Smooth muscle cell of the brain vasculature (primary cell): ENCODE measurements around the gene PLIN5.

Source experiments
- DNase-seq: peaks from one replicate; pipeline ENCODE4 v3.0.0-alpha.2; 2012; ENCODE audit warnings: low read depth, low spot score

PLIN5 gene

GRCh38 chr19:4534836-4535658, at the start of gene PLIN5:
Gene PLIN5, minus strand, starts transcription at chr19:4535224. Its CDS starts 1,150 bp downstream, at chr19:4534074.
- DNase-seq = no peak

DNA sequence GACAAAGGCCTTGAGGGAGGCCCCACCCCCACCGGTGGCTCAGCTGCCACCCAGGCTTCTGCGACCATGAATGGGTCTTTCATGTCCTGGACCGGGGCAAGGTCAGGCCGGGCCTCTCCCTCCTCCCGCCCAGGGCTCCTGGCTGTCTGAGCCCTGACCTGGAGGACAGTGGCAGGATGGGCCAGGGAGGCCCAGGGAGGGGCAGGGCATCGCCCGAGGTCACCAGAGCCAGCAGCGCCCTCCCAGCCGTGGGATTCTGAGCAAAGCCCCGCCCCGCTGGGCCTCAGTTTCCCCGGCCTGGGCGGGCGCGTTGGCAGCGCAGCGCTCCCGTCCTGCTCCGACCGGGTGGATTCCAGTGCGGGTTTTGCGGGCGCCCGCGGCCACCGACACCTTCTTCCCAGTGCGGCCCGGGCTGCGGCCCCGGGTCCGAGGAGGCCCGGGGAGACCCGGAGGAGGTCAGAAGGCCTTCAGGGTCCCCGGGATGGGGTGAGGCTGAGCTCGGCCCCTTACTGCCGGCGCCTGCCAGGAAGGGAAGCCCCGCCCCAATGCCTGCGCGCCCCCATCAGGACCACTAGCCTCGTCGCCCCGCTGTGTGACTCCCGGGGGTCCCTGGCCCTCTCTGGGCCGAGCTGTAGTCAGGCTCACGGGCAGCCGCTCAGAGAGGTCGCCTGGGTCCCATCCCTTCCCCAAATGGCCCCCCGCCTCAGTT, 49.1 kb upstream of the PLIN5 start:
- no peak for DNase-seq

GRCh38 chr19:4582980-4583842, 48.2 kb upstream of the PLIN5 start:
- no peak for DNase-seq

DNA sequence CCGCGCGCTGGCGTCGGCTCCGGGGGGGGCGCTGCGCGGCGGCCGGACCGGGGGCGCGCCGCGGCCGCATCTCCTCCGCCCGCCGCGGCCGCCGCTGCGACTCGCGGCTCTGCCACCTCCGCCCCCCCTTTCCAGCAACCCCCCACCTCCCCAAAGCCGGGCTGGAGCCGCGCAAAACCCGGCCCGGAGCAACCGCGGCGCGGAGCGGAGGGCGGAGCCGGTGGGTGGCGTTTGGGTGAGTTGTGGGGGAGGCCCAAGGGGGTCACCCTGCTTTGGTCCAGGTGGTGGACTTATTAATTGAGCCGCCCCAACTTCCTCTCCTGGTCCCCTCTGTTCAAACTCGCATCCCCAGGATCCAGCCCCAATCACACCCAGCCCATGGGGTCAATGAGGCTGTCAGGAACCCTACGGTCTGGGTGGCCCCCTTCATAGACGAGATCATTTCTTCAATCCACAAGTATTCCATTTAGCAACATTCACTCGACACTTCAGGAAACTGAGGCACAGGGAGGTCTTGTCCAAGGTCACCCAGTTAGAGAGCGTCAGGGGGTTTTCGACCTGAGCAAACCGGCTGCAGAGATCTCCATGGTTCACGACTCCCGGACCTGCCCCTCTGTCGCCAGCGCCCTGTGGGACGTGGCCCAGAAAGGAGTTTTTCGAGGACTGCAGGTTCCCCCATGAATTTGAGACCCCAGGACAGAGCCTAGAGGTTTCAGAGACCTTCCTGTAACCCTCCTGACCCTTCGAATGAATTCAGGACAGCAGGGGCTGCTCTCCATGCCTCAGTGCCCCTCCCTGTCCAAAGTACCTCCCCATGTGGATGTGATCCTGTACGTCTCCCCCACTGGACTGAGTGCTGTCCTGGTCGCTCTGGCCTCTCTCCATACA, 46.9 kb upstream of the PLIN5 start:
- DNase-seq = no peak

GRCh38 chr19:4580961-4581665, 46.1 kb upstream of the PLIN5 start:
- no peak for DNase-seq

DNA sequence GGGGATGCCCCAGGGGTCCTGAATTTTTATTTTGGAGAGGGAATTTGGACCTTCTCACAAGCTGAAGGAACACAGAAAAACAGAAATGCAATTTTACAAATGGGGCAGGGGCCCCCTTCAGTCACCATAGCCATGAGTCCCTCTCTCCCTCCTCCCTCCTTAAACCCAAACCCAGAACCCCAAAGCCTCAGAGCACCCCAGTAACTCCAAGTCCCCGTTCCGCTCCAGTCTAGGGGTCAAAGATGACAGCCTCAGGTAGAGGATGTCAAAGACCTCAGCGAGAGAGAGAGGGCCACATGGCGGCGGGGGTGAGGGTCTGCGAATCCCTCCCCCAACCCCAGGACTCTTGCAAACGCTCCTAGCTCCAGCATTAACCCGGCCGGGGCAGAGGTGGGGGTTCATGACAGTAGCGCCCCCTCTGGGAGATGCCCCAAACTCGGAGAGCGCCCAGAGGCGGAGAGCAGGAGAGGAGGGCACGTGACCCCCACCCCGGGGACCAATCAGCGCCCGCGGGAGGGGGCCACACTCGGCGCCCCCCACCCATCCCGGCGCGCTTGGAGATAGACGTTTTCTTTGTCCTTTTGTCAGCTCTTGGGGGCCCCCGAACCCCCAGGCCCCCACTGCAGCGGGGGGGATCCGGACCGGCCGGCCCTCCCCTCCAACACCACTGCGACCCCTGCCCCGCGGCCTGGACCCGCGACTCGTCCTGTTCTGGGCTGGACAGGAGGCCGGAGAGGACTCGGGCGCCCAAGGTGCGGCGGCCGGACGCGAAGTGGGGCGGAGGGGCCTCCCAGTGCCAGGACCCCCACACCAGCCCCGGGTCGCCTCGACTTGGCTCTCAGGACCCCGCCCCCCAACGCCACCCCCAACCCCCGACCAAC, 45.2 kb upstream of the PLIN5 start:
- no peak for DNase-seq

DNA sequence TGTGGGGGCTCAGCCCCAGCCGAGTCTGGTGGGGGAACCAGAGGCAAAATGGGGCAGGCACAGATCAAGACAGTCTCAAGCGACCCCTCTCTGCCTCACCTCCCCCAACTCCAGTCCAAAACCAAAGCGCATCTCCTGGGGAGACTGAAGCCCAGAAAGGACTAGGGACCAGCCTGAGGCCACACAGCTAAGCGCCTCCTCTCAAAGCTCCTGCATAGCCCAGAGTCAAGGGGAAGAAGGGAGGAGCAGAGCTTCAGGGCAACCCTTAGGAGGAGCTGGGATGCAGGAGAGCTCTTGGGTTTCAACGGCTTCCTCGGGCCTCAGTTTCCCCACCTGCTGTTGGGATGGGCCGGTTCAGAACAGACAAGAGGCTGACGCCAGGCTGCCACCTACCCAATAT, 44.4 kb upstream of the PLIN5 start:
- no peak for DNase-seq

DNA sequence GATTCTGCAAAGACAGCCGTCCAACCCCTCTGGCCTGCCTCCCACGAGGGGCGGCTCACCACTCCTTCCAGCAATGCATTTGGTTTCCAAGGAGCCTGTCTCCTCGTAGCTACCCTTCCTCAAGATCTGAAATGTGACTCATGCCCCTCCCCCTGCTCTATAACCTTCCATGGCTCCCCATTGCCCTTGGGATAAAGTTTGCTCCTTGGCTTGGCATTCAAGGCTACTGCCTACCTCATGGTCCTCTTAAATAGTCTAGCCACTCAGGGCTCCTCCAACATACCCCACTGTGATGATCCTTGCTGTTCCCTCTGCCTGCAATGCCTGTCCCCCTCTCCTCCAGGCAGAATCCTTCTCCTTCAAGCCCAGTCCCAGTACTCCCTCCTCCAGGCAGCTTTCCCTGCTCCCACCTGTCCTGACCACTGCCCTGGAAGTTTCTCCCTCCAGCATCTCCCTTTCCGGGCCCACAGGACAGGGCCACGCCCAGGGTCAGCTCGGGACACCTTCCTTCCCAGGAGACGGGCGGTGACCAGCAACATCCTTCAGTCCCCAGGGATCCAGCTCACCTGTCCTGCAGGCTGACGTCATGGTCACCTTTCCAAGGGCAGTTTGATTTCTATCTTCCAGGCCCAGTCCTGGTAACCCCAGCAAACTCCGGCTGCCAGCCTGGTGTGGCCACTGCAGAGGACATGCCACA, 43.7 kb upstream of the PLIN5 start:
- no peak for DNase-seq

GRCh38 chr19:4577020-4577782, 42.2 kb upstream of the PLIN5 start:
- DNase-seq = no peak

GRCh38 chr19:4576016-4576933, 41.3 kb upstream of the PLIN5 start:
- peak; percentile 32 for DNase-seq

DNA sequence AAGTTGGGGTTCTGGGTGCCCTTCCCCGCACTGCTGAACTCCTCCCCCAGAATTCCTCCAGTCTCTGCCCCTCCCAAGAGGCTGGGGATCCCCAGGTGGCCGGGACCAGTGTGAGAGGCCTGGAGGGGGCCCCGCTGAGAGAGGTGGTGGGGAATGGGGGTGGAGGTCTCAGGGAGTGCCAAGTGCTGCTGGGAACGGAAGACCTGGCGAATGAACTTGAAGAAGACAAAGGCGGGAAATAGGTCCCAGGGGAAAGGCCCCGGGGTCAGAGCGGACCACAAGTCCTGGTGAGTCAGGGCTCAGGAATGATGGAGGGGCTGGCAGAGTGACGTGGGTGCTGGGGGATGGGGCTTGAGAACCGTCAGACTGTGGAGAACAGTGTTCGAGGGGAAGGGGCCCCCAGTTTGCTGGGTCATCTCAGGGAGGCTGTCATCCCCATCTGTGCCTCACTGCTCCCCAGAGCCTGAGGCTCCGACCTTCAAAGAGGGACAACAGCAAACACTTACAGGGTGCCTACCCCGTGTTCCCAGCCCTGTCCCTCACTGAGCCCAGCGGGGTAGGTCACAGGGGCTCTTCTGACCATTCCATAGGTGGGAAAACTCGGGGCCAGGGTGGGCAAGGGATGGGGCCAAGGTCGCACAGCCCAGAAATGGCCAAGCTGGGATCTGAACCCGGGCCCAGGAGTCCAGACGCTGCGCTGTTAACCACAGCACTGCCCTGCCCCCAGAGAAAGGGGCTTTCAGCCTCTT, 40.4 kb upstream of the PLIN5 start:
- DNase-seq = peak; percentile 95

DNA sequence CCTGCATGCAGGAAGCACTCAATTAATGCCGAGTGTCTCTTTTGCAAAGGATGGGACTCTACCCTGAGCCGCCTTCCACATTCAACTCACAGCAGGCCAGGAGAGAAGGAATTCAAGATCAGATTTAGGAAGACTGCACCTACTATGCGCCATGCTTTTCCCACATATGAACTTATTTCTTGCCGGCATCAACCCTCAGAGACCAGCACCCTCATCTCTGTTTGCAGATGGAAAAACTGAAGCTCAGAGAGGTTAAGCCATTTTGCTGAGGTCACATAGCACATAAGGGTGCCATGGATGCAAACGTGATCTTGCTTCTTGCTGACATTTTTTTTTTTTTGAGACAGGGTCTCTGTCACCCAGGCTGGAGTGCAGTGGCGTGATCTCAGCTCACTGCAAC, 38.7 kb upstream of the PLIN5 start:
- no peak for DNase-seq

DNA sequence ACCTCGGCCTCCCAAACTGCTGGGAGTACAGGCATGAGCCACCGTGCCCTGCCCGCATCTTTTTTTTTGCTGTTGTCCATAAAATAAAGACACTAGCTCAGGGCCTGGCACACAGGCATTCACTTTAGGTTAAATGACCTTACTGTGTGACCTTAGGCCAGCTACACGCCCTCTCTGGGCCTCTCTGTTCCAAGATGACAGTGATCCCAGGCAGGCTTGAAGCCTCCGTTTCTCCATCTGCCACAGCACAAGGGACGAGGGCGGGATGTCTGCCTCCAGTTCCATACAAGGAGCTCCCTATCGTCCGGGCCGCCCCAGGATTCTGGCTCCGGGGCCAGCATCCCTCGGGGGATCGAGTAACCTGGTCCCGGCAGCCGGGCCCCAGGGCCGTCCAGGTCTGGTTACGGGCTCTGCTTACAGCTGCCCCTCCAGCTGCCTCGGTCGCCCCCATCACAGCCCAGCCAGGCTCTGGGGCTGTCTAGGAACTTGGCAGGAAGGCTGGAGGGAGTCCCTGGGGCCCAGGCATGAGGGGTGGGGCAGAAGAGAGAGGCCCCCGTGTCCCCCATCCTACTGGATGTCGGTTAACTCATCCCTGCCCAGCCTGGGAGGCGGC, 36.4 kb upstream of the PLIN5 start:
- DNase-seq = no peak

GRCh38 chr19:4570916-4571304, 35.9 kb upstream of the PLIN5 start:
- DNase-seq = no peak

GRCh38 chr19:4570402-4570801, 35.4 kb upstream of the PLIN5 start:
- no peak for DNase-seq

- DNase-seq = no peak
These were observed 33.9 kb upstream of the PLIN5 start for GRCh38 chr19:4568886-4569285.
